ENCODE results near the gene FAM53B.
A peak's percentile ranks its signal among the peaks of the same experiment; 100 is the strongest.

The FAM53B gene

DNA sequence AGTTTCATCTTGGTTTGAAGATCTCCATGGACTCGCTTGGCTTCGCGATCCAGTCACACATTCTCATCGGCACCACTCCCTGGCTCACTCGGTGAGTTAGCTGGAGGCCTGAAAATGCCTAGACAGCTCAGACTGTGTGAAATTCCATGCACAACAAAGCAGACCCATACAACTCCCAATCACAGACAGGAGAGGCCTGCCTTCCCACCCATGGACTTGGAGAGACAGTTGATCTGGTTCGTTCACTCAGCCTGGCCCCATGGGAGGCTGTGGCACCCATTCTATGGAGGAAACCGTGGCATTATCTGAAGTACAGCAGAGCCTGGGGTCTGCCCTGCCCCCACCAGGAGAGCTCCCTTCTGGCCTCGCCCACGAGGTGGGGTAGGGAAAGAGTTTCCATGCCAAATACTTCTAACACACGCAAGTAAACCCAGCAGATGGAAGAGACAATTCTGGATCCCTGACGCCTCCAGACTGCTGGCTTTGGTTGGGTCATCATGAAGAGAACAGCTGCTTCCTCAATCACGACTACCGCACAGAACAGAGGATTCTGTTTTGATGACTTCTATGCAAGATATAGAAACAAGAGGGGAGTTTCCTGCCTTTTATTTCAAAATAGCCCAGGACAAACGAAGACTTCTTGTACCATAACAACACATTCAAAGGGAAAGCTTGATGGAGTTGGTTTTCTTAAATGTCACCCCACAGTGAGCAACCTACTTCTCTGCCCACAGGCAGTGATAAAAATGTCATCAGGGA, 15.9 kb downstream of the FAM53B start:
- DNase-seq, result no peak

DNA sequence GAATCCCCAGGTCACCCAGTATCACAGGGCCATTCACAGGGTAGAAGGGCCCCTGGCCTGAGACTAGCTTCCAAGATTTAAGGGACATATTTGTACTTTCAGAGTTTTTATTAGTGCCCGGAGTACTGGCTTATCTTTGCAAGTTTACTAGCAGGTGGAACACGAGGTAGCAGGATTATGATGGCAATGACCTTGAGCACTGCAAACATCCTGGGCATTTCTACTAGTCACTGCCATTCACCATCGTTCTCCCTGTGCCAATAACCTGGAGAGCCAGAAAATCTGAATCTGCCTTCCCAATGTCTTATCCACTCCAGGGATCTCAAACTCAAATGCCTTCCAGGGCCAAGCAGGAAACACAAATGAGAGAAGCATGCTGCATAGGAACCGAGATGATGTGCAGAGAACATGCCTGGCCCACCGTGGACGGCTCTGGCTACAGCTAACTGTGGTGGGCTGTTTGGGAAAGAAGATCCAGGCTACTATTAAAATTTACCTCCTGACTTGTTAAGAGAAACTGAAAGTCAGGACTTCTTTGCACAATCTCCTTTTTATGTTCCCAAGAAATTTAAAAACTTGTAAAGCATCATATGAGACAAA, 16.7 kb downstream of the FAM53B start:
- DNase-seq, result no peak

DNA sequence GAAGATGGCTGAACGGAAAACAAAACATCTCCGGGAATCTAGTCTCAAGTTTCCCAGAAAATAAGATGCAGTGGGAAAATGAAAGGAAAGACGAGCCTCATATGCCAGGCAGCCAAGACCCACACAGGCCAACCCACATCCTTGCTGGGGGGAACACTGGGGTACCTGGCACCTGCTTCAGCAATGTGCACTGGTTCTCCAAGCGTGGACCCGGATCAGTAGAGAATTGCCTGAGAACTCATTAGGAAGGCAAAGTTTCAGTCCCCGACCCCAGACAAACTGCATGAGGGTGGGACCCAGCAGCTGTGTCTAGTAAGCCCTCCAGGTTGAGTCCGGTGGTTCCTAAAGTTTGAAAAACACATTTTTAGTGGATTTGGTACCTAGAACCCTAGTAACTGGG, 18.4 kb downstream of the FAM53B start:
- no peak for DNase-seq

DNA sequence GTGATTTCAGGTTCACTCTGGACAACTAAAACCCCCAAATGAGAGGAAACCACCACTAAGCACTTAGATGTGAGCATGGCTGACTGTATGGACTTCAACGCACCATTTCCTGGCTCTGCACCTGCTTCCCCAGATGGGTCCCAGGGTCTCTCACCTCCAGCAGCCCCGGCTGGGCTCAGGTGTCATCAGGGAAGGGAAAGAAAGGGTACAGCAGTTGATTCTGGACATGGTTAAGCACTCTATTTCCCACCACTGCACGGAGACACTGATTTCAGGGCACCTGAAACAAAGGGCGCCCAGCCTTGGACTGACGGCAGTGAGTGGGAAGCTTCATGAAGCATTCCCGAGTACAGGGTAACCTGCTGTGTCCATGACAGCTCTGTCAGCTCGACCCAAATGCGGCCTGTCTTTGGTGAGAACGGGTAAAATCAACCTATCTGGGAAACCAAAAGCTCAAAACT, 19.0 kb downstream of the FAM53B start:
- no peak for DNase-seq

DNA sequence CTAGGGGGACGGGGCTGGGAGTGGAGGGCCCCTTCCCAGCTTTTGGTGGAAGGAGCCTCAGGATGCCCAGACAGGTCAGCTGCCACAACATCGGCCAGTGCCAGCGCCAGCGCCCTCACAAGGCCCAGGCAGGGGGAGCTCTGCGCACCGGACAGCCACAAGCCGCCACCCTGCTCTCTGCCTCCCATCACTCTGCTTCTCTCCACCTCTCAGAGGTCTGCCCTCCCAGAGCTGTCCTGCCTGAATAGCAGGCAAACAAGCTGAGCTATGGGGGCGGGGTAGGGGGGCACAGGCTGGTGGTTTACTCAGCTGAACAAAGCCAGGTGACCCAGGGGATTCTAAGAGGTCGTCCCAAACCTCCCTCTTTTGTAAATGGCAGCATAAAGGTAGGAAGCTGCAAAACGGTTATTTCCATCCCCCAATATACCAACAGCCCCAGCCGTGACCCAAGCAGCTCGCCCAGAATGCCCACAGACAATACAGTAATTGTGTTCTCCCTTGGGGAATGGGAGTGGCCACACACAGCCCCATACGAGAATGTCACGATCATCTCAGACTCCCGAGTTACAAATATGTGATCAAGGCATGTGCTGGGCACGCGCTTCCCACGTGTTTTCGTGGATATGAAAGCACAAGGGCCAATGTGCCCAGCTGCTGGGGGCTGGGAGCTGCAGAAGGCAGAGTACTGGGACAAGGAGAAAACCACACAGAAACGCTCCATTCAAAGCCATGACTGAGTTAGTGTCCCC, 19.7 kb downstream of the FAM53B start:
- DNase-seq, result no peak

DNA sequence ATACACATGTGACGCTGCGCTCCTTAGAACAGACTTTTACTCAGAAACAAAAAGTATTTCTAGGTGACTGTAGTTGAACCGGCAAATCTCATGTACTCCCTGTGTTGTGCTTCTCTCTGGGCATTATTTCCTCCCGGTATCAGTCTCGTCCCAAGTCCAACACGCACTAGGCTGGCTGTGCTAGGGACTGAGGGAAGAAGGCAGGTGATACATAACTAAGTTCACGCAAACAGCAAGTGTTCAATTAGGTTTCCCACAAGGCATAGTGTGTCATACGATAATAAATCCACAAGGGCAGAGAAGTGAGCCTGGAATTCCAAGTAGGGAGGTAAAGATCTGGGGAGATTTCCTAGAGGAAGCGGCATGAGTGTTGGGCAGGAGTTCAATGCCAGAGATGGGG, 20.4 kb downstream of the FAM53B start:
- no peak for DNase-seq

DNA sequence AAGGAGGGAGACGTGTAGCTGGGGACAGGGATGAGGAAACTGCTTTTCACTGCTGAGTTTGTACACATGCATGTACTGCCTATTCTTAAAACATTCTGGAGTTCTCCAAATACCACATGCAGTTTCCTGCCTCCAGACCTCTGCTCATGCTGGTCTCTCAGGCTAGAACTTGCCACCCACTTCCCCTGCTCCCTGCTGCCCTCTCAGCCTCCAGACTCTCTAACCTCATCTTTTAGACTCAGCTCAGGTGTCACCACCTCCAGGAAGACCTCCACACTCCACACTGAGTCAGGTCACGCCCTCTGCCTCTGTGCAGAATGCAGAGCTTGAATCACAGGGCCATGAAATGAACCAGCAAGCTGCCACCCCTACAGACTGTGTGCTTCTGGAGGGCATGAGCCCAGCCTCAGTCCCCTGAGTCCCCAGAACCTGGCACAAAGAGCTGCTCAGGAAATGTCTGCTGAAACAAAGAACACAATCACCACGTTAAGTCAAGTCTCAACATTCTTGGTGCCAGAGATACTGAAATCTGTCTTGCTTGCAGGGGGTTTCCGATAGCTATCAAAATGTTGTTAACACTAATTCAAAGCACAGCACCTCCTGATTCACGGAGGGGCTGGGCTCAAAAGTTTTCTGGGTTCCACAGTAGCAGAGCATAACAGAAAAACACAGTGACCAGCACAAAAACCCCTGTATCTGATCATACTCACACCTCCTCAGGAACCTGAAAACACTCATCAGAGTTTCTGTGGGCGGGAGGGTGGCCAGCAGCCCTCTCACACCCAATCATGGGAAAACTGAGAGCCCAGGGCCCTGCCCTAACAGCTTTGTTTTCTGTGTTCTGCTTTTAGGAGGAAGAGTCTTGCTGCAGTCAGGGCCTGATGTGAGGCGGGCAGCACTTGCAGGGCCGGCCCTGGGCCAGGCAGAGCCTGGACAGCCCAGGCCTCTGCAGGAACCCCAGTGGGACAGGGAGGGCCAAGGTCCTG, 21.1 kb downstream of the FAM53B start:
- no peak for DNase-seq

DNA sequence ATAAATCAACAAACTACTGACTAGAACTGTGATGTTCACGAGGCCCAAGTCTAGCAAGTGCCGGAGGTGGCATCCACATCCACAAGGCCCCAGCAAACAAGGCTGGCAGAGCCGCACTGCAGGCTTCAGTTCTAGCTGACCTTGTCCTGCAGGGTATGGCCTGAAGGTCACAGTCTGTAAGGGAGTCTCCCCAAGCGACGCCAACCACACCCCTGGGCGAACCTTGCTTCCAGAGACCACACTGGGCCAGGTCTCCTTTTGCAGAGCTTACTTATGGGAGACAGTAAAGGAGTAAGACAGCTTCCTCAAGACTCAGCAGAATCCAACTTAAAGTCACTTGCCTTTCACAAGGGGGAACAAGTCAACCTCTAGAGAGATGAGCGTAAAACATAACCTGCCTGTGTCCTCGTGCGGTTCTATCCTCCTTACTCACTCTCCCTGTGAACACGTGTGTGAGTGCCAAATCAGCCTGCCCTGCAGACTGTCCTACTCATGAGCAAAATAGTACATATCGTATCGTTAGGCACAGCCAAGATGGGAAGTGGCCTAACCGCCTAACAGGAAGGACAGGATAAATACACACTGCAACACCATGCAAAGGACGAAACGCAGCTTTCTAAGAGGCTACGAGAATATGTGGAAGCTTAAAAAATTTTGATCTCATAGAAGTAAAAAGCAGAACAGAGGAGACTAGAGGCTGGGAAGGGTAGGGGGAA, 22.7 kb downstream of the FAM53B start:
- no peak for DNase-seq

DNA sequence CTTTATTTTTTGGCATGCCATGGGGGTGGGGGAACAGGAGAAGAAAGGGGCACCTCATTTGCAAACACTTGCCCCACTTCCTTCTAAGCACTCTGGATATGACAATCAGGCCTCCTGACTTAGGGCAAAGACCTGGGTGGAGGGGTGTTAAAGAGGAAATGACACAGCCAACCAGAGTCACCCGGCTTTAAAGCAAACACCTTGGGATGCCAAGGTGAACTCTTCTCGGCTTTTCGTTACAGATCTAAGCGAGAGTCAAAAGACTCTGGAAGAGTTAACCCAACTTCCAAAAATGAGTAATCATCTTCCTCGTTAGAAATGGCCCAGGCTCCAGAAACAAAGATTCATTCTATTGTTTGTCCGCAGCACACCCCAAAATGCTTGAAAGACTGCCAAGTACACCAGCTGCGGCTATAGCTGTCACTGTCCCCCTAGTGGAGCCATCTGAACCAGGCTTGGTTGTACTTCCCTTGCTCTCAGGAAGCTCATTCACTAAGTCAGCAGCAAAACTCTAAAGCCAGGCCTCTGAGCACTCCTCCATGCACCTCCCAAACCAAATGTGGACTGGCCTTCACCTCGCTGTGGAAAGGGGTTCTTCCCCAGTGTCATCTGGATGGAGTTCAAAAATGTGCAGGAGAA, 24.8 kb downstream of the FAM53B start:
- DNase-seq, result no peak

DNA sequence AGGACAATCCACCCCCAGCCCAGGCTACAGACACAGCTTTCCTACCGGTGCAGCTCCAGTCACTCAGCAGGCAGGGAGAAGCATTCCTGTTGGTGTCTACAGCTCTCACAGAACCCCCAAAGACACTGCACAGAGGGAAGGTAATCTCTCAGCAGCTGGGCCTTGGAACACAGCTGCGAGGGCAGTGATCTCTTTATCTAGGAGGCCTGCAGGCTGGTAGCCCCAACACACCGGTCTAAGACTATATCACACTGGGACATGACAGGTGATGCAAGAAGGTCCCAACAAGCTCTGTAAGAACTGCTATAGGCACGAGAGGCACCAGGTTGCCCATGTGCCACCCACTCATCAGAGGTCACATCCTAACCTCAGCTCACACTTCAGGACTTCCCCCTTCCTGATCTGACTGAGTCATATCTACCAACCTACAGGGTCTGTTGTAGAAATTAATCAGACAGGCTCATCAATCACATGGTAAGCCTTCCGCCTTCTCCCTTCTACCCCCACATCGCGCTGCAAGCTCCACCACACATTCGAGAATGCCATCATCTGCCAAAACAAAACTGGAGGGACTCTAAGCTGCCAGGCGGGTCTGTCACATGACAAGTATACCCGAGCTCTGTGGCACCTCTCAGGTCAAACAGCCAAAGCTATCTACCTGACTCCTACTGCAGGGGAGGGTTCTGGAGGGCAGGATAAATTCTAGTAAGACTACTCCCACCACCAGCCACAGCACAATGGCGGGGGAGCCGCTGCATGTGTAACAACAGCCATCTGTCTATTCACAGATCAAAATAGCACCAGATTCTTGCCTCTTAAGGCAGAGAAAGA, 26.1 kb downstream of the FAM53B start:
- peak; percentile 20 for DNase-seq

DNA sequence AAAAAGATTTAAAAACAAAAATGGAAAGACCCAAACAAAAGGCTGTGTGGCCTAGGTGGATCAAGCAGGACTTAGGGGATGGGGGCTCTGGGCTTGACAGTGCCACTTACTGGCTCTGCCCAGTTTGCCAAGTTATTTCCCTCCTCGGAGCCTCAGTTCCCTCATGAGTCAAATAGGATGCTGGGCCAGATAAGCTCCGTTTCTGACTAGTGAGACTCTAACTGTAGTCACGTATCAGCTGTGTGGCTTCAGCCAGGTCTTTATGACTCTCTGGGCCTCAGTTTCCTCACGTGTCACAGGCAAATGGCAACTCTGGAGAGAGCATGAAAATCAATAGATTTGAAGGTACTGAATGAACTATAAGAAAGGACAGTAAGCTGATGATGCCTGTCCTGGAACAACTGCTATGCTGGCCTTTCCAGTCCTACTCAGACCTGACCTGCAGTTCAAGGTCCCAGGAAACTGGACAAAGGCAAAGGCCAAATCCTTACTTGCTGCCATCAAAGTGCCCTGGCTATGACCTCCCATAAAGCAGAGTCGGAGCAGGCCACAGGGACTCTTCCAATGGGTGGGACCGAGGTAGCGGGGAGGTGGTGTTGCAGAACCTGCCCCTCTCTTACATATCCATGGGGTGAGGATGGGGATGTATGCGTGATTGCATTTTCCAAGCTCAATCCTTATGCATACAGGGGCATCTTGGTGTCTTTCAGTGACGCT, 27.0 kb downstream of the FAM53B start:
- no peak for DNase-seq

DNA sequence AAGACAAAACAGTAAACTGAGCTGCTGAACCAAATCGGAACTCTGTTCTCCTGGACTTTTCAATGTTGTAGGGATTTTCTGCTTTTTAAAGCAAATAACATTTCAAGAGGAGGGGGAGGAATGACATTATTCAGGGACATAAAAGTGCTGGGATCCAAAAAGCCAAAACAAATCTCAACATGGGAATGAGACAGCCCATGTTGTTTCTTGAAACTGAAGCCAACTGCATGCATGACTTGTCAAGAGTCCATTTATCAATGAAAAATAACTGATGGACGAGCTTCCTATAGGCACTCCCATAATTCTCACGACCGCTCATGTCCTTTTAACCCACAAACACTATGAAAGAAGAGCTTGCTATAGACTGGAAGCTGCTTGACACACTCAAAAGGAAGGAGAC, 27.8 kb downstream of the FAM53B start:
- DNase-seq, result no peak

DNA sequence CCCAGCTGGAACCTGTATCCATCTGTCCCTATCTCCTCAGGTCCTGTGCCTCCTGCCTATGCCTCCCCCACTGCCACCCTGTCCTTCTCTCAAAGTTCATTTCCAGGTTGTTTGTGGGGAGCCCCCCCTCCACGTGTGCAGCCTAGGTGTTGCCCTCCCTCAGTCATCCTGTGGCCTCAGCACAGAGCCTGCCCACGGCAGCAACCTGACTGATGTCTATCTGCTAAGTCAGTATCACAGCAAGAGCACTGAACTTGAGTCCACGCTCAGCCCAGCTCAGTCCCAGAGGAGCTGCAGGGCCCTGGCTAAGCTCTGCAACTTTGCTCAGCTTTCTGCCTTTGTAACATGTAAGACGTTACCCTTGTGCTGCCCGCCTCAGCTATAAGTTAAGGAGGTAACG, 28.7 kb downstream of the FAM53B start:
- DNase-seq, result no peak

DNA sequence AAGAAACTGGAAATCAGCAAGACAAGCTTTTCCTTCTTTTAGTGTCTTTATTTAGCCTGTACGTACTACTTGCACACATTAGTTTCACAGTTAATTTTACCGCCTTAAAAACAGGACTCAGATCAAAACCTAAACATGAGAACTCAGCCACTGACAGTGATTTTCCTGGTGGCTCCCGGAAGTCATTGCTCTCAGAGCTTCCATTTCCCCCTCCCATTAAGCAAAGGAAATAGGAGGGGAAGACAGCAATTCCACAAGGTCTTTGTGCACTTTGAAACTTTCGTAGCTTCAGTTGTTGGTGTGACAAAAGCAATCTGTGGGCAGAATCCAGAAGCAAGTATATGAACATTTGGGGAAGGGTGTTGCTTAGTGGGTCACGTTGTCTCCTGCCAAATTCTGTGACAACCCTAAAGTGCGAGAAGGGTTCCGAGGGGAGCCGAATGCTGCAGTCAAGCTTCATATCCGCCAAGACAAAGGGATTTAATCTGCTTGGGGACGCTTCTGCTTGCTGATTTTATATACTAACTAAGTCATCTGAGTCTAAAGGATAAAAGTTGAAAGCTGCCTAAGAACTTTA, 30.4 kb downstream of the FAM53B start:
- DNase-seq, result no peak

DNA sequence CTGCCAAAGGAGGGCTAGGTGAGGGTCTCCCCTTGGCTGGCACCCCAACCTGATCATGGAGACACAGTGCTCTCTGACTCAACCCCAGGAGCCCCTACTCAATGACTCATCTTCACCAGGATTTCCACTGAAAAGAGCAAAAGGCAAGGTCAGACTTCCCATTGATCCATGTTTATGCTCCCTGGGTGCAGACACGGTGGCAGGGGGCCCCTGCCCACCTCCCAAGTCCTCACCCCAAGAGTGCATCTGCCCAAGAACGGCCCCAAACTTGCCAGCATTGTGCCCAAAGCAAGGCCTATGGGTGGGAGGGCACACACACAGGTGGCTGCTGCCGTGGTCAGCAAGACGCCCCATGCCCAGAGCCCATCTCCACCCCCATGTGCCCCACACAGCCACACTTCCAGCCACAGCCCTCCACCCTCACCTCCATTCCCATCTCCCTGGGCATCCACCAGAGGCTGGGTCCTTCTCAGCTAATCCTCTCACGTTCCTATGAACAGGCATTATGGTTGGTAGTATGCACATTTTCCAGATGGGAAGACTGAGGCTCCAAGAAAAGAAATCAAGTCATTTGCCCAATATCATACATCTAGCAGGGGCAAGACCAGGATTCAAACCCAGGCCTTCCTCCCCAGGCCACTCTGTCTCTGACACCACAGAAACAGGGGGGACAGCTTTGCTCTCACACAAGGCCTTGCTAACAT, 31.3 kb downstream of the FAM53B start:
- DNase-seq, result no peak

DNA sequence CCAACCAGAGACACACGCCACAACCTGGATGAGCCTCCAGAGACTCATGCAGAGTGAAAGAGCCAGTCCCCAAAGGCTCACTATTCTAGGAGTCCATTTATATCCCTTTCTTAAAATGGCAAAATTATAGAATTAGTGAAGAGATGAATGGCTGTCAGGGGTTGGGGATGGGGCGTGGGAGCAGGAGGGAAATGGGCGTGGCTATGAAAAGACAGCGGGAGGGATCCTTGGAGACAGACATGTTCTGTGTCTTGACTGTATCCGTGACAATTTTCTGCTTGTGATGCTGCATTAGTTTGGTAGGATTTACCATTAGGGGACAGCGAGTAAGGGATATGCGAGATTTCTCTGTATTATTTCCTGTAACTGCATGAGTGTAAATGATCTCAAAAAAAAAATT, 33.0 kb downstream of the FAM53B start:
- no peak for DNase-seq

DNA sequence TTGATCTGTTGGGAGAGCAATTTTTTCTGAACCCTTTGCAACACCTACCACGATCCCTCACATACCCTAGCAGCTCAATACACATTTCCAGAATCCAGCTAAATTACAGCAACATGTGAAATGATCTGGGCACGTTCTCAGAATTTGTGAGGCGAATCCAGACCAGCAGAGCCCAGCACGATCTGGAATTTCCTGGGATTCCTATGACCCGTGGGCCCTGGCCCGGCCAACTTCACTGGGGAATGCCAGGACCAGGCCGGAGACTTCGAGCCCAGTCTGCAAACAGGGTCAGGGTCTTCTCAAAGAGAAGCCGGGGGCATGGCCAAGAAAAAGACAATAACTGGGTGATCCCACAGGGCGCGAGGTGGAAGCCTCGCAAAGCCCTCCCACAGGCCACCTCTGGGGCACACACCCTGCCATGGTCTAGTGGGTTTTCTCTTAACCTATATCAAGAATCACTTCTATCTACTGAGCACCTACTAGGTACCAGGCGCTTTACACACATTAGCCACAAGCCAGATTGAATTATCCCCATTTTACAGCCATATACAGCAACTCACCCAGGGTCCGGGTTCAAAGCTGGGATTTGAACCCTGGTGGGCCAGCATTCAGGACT, 33.8 kb downstream of the FAM53B start:
- DNase-seq, result no peak

DNA sequence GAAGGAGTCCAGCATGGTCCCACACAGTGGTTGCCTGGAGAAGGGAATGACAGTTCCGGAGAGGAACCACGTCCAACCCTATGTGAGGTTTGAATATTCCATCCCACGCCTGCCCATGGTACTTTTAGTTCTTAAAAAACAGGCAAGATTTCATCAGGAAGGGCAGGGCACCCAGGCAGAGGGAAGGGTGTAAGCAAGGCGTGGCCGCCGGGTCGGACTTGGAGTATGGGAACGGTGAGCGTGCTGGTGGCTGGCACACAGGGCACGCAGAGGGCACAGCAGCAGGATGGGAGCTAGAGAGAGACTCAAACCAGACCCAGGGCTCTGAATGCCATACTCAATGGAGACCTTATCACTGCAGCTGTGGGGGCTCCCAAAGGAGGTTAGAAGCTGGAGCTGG, 34.3 kb downstream of the FAM53B start:
- no peak for DNase-seq
